Measurements from ENCODE around the gene AADAT.

- no peak for TF ChIP-seq CTCF (conservative IDR thresholded peaks at IDR 0.05; ENCODE audit: low read depth, low read length)
- no peak for TF ChIP-seq EZH2 (IDR thresholded peaks at IDR 0.05; ENCODE audit: borderline replicate concordance, low read depth, low read length, poor library complexity, severe bottlenecking)
Measured at GRCh38 chr4:170027181-170027829, 62.5 kb downstream of the AADAT start.

Measured in A673 (cell line).